ENCODE measurements around the gene ACYP1.

The ACYP1 gene

DNA sequence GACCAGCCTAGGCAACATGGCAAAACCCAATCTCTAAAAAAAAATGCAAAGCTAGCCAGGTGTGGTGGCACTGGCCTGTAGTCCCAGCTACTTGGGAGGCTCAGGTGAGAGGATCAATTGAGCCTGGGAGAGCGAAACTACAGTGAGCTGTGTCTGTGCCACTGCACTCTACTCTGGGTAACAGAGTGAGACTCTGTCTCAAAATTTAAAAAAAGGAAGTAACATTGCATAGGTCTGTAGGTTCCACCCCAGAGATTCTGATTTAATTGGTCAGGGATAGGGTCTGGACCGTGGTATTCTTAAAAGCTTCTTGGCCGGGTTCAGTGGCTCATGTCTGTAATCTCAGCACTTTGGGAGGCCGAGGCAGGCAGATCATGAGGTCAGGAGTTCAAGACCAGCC is 31.9 kb upstream of the ACYP1 start:
- no peak for DNase-seq (ENCODE audit: extremely low read depth, low read depth)
- TF ChIP-seq, protein P1, sequence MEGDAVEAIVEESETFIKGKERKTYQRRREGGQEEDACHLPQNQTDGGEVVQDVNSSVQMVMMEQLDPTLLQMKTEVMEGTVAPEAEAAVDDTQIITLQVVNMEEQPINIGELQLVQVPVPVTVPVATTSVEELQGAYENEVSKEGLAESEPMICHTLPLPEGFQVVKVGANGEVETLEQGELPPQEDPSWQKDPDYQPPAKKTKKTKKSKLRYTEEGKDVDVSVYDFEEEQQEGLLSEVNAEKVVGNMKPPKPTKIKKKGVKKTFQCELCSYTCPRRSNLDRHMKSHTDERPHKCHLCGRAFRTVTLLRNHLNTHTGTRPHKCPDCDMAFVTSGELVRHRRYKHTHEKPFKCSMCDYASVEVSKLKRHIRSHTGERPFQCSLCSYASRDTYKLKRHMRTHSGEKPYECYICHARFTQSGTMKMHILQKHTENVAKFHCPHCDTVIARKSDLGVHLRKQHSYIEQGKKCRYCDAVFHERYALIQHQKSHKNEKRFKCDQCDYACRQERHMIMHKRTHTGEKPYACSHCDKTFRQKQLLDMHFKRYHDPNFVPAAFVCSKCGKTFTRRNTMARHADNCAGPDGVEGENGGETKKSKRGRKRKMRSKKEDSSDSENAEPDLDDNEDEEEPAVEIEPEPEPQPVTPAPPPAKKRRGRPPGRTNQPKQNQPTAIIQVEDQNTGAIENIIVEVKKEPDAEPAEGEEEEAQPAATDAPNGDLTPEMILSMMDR (IDR thresholded peaks at IDR 0.05; ENCODE audit: low read depth, low read length) = no peak

DNA sequence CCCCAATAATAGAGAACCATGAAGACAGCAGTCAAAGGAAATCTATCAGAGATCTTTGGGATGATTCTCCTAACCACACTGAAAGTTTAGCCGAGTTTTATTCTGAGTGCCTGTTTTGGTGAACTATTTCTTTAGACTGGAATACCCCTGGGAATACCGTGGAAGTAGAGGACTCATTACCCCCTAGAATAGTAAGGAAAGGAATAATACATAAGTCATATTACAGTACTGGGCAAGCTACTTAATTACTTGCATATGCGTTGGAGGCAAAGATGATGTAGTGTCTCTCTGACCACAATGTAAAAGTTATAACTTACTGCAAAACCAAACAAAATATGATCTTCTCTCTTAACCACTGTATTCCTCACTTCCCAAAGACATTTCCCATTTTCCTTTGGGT is 31.1 kb upstream of the ACYP1 start:
- TF ChIP-seq, protein P1 (IDR thresholded peaks at IDR 0.05; ENCODE audit: low read depth, low read length) = no peak
- DNase-seq (ENCODE audit: extremely low read depth, low read depth) = no peak

DNA sequence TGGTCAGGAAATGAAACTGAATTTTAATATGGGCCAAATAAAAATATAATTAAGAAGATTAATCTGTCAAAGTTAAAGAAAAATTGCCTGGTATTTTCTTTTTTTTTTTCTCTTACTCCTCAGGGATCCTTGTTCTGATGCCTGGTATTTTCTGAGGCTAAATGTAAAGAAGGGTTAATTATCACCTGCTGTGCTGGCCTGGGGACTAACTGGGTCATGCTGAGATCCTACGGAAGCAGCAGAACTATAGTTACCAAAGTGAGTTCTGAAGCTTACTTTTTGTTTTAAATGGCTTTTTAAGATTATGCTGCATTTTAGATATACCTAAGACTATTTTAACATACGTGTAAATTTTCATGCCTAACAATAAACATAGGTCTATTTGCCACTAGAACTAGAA is 28.9 kb upstream of the ACYP1 start:
- DNase-seq (ENCODE audit: extremely low read depth, low read depth) = no peak
- TF ChIP-seq, protein P1 (IDR thresholded peaks at IDR 0.05; ENCODE audit: low read depth, low read length) = no peak

DNA sequence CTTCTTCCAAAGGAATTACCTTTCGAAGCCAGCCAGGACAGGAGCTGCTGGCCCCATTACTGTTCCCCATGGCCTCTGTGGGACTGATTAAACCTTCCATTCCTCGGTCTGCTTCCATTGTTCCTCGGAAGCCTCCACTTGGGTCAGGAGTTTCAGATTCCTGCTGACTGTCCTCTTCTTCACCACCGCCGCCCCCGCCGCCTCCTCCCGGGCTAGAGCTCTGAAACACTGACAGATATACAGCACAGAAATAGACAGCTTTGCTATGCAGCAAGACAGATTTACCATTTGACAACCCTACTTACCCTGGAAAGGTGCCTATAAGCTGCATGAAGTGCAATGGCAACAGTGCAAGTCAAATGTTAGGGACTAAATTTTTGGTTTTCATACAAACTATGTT is 27.4 kb upstream of the ACYP1 start:
- no peak for DNase-seq (ENCODE audit: extremely low read depth, low read depth)
- TF ChIP-seq, protein P1 (IDR thresholded peaks at IDR 0.05; ENCODE audit: low read depth, low read length) = no peak

DNA sequence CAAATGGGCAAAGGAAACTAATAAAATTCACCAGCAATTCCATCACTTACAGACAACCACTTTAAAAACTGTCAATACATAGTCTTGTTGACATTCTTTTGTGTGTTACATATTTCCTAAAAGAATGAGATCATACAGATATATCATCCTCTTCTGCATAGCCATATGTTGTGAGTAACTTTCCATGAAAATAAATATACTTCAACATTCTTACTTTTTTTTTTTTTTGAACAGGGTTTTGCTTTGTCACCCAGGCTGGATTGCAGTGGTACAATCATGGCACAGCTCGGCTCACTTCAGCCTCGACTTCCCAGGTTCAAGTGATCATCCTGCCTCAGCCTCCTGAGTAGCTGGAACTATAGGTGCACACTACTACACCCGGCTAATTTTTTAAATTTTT is 26.5 kb upstream of the ACYP1 start:
- TF ChIP-seq, protein P1 (IDR thresholded peaks at IDR 0.05; ENCODE audit: low read depth, low read length) = no peak
- DNase-seq (ENCODE audit: extremely low read depth, low read depth) = no peak

DNA sequence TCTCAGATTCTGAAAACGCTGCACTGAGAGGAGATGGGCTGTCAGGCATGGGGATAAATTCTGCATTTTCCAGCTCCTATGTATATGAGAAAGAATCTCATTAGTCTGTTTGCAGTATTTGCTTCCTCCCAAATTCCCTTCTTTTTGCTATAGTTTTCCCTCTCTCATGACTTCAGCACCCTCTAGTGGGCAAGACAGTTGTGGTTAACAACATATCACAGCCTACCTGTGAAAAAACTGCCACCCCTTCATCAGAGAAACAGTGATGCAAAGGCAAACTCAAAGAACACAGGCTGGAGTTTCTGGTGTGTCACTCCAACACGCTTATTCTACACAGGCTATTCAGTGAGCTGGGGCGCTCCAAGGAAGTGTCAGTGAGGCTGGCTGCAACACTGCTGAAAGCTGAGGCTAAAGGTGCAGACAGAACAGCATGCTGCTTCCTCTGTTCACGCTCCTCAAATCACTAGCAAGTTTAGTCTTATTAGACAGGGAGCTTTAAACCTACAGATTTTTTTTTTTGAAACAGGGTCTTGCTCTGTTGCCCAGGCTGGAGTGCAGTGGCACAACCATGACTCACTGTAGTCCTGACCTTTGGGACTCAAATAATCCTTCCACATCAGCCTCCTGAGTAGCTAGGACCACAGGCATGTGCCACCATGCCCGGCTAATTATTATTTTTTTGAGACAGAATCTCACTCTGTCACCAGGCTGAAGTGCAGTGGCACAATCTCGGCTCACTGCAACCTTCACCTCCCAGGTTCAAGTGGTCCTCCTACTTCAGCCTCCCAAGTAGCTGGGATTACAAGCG is 24.9 kb upstream of the ACYP1 start:
- DNase-seq (ENCODE audit: extremely low read depth, low read depth) = no peak
- TF ChIP-seq, protein P1 (IDR thresholded peaks at IDR 0.05; ENCODE audit: low read depth, low read length) = peak; percentile 77

DNA sequence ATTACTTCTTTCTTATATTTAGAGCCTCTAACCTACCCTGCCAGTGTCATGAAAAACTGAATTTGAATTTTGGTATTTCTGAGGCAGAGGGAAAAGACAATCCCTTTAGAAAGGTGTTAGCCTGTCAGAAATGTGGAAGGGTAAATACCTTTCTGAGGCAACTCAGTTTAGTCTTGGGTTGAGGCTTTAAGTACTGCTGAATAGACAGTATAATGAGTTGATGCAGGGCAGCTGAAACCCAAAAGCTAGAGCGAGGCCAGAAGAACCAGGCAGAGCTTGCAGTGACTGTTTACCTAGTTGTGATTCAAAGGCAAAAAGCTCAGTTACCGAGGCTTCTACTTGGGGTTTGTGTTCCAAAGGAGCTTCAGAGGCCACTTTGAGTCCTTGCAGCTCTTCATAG is 24.3 kb upstream of the ACYP1 start:
- TF ChIP-seq, protein P1 (IDR thresholded peaks at IDR 0.05; ENCODE audit: low read depth, low read length) = no peak
- DNase-seq (ENCODE audit: extremely low read depth, low read depth) = no peak
